ENCODE results near the gene SBK1. TPM values are rescaled to one million over a fixed set of nuclear protein-coding genes. Genes with fewer than 3 reads are reported as not detected.

SBK1 gene
- total and polyA plus RNA-seq, 10 of the 15 experiments (the other 5 are each of a cell fraction or from before 2014, with no cell fraction given) = 0.04 to 0.26 (median 0.06) TPM; not detected in 4

- DNase-seq (ENCODE audit: low read depth, low spot score) (no peak), ATAC-seq (no peak), FAIRE-seq (no peak)
- Histone ChIP-seq H2AFZ (ENCODE audit: control insufficient read depth, low read depth, low read length) (no peak overlapping the region), H3K4me1 (ENCODE audit: control insufficient read depth, insufficient read depth, low read length) (no peaks in the 10 kb centered on the region), H4K20me1 (ENCODE audit: control insufficient read depth, insufficient read depth) (no peaks in the 10 kb centered on the region), H3K9ac (ENCODE audit: control insufficient read depth, insufficient read depth, low read length) (no peak overlapping the region), H3K27me3 (replicated peaks in 1 of 2; ENCODE audit: control insufficient read depth in 2 of 2, insufficient read depth in 2 of 2, low read length in 1 of 2) (no peaks in the 10 kb centered on the region; a peak in 1 of 4 replicates), H3K27ac (ENCODE audit: control insufficient read depth, insufficient read depth) (no peak overlapping the region), H3K4me2 (ENCODE audit: control insufficient read depth, insufficient read depth) (no peak overlapping the region), H3K36me3 (ENCODE audit: control insufficient read depth in 2 of 2, insufficient read depth in 2 of 2, low read length in 1 of 2) (no peaks in the 10 kb centered on the region), H3K9me3 (replicated peaks; ENCODE audit: control insufficient read depth, insufficient read depth, low read length) (no peaks in the 10 kb centered on the region), H3K79me2 (ENCODE audit: control insufficient read depth, insufficient read depth, low read length) (no peaks in the 10 kb centered on the region), H3K4me3 (no peak overlapping the region)
- in situ Hi-C loops (cut with MboI) = no loop called here
- ChIA-PET CTCF (interaction anchor here (0.6 to 4.0 kb wide), 5 partner anchors 30 to 244 kb away, joined by 3 to 20 read pairs (median 4); no protein-coding TSS in a partner anchor), RAD21 (ENCODE audit: unreplicated experiment) (no interaction called here), SMC1A (ENCODE audit: uncharacterized antibody, unreplicated experiment) (interaction anchor here (1.3 to 1.6 kb wide), 2 partner anchors 34 to 41 kb away, joined by 3 to 6 read pairs; no protein-coding TSS in a partner anchor), POLR2A (no interaction called here)
- TF ChIP-seq SREBF2 (IDR thresholded peaks at IDR 0.05; ENCODE audit: low read length) = no peak
- TF ChIP-seq HDAC6 (IDR thresholded peaks at IDR 0.05; ENCODE audit: unreplicated experiment) = no peak
- TF ChIP-seq, protein P1, sequence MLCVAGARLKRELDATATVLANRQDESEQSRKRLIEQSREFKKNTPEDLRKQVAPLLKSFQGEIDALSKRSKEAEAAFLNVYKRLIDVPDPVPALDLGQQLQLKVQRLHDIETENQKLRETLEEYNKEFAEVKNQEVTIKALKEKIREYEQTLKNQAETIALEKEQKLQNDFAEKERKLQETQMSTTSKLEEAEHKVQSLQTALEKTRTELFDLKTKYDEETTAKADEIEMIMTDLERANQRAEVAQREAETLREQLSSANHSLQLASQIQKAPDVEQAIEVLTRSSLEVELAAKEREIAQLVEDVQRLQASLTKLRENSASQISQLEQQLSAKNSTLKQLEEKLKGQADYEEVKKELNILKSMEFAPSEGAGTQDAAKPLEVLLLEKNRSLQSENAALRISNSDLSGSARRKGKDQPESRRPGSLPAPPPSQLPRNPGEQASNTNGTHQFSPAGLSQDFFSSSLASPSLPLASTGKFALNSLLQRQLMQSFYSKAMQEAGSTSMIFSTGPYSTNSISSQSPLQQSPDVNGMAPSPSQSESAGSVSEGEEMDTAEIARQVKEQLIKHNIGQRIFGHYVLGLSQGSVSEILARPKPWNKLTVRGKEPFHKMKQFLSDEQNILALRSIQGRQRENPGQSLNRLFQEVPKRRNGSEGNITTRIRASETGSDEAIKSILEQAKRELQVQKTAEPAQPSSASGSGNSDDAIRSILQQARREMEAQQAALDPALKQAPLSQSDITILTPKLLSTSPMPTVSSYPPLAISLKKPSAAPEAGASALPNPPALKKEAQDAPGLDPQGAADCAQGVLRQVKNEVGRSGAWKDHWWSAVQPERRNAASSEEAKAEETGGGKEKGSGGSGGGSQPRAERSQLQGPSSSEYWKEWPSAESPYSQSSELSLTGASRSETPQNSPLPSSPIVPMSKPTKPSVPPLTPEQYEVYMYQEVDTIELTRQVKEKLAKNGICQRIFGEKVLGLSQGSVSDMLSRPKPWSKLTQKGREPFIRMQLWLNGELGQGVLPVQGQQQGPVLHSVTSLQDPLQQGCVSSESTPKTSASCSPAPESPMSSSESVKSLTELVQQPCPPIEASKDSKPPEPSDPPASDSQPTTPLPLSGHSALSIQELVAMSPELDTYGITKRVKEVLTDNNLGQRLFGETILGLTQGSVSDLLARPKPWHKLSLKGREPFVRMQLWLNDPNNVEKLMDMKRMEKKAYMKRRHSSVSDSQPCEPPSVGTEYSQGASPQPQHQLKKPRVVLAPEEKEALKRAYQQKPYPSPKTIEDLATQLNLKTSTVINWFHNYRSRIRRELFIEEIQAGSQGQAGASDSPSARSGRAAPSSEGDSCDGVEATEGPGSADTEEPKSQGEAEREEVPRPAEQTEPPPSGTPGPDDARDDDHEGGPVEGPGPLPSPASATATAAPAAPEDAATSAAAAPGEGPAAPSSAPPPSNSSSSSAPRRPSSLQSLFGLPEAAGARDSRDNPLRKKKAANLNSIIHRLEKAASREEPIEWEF (IDR thresholded peaks at IDR 0.05; ENCODE audit: insufficient replicate concordance, low read depth, low read length) = no peak
- TF ChIP-seq FOXM1 (IDR thresholded peaks at IDR 0.05; ENCODE audit: low read depth, low read length) = no peak
- no peak for TF ChIP-seq NRF1 (conservative IDR thresholded peaks at IDR 0.05; ENCODE audit: low read depth, low read length)
- TF ChIP-seq KDM1A (IDR thresholded peaks at IDR 0.05; ENCODE audit: borderline replicate concordance) = no peak
- no peak for TF ChIP-seq EGR1 (IDR thresholded peaks at IDR 0.05; ENCODE audit: borderline replicate concordance in 1 of 2, low read depth in 2 of 2, low read length in 2 of 2)
- TF ChIP-seq ZBED1 (IDR thresholded peaks at IDR 0.05; ENCODE audit: borderline replicate concordance) = no peak
- TF ChIP-seq STAT1 (conservative IDR thresholded peaks at IDR 0.05) = no peak
- no peak for TF ChIP-seq RUNX3 (IDR thresholded peaks at IDR 0.05; ENCODE audit: low read length)
- no peak for TF ChIP-seq ZNF217 (IDR thresholded peaks at IDR 0.05)
- no peak for TF ChIP-seq NFYA (IDR thresholded peaks at IDR 0.05; ENCODE audit: borderline replicate concordance, low read depth, low read length)
- TF ChIP-seq POLR2AphosphoS2 (IDR thresholded peaks at IDR 0.05; ENCODE audit: low read depth, low read length) = no peak
- TF ChIP-seq SUZ12 (IDR thresholded peaks at IDR 0.05; ENCODE audit: unreplicated experiment) = no peak
- no peak for TF ChIP-seq EZH2 (IDR thresholded peaks at IDR 0.05; ENCODE audit: borderline replicate concordance, control insufficient read depth, low read depth, low read length)
- TF ChIP-seq POU2F2 (IDR thresholded peaks at IDR 0.05; ENCODE audit: borderline replicate concordance, low read depth, low read length) = no peak
- TF ChIP-seq JUNB (IDR thresholded peaks at IDR 0.05) = no peak
- intact Hi-C loops (cut with micrococcal nuclease; ENCODE audit: unreplicated experiment) = no loop called here
- 68% methylated on average over 6 of the region's 6 CpGs for WGBS (ENCODE audit: insufficient coverage, insufficient replicate concordance, low lambda C conversion rate, missing lambda C conversion rate)
- BruUV-seq (replicated peaks) = no TSS peak
Measured at GRCh38 chr16:28316054-28316453, 23.7 kb downstream of the SBK1 start.

Data from GM12878 (cell line).